Astrocyte (in vitro differentiated cells and primary cell): ENCODE results near the gene LEMD2. TPM values are rescaled to one million over a fixed set of nuclear protein-coding genes. Genes with fewer than 3 reads are reported as not detected.

ENCODE experiments used
- DNase-seq: peaks from one replicate; pipeline ENCODE4 v3.0.0-alpha.2; 2010; ENCODE audit warnings: low read depth
- FAIRE-seq: peaks from 2 replicates; lab custom pipeline; 2011; peaks lifted over from hg19 to GRCh38; lab: Jason Lieb, UNC
- H2AFZ ChIP-seq: 2 replicates; pipeline ENCODE4 v1.6.0; 2012; ENCODE audit warnings: low read depth, low read length, inconsistent platforms
- H3K27ac ChIP-seq: 2 replicates; pipeline ENCODE4 v1.5.1; 2011; ENCODE audit warnings: low read depth, low read length, inconsistent platforms
- H3K27me3 ChIP-seq: 2 replicates; pipeline ENCODE4 v1.6.0; 2011; ENCODE audit warnings: low read length, inconsistent platforms; ENCODE audit not compliant: insufficient read depth
- H3K36me3 ChIP-seq: 2 replicates; pipeline ENCODE4 v1.5.1; 2011; ENCODE audit warnings: low read length, inconsistent platforms; ENCODE audit not compliant: insufficient read depth
- H3K4me1 ChIP-seq: 2 replicates; pipeline ENCODE4 v1.5.1; 2011; ENCODE audit warnings: low read length, inconsistent platforms; ENCODE audit not compliant: insufficient read depth
- H3K4me2 ChIP-seq: 2 replicates; pipeline ENCODE4 v1.6.0; 2012; ENCODE audit warnings: low read length, inconsistent platforms
- H3K4me3 ChIP-seq: 2 replicates; pipeline ENCODE4 v1.5.1; 2011; ENCODE audit warnings: low read depth, mild to moderate bottlenecking, low read length, inconsistent platforms; ENCODE audit not compliant: insufficient read depth
- H3K79me2 ChIP-seq: 2 replicates; pipeline ENCODE4 v1.6.0; 2012; ENCODE audit warnings: mild to moderate bottlenecking, low read length, inconsistent platforms; ENCODE audit not compliant: insufficient read depth
- H3K9ac ChIP-seq: 2 replicates; pipeline ENCODE4 v1.6.0; 2012; ENCODE audit warnings: mild to moderate bottlenecking, low read length, inconsistent platforms
- H3K9me3 ChIP-seq: 2 replicates; pipeline ENCODE4 v1.5.1; 2012; ENCODE audit warnings: low read depth, mild to moderate bottlenecking, low read length, inconsistent platforms; ENCODE audit not compliant: insufficient read depth
- H4K20me1 ChIP-seq: 2 replicates; pipeline ENCODE4 v1.6.0; 2012; ENCODE audit warnings: low read length, inconsistent platforms; ENCODE audit not compliant: insufficient read depth
- H3K27ac Mint-ChIP-seq: one replicate; pipeline ENCODE4 v1.8.0; 2021; ENCODE audit warnings: mild to moderate bottlenecking, mixed read lengths; ENCODE audit not compliant: unreplicated experiment
- H3K27me3 Mint-ChIP-seq: one replicate; pipeline ENCODE4 v1.8.0; 2021; ENCODE audit warnings: low read depth, mixed read lengths; ENCODE audit not compliant: unreplicated experiment
- H3K36me3 Mint-ChIP-seq: one replicate; pipeline ENCODE4 v1.8.0; 2021; ENCODE audit warnings: low read depth, mixed read lengths; ENCODE audit not compliant: unreplicated experiment
- H3K4me1 Mint-ChIP-seq: one replicate; pipeline ENCODE4 v1.8.0; 2021; ENCODE audit warnings: low read depth, mixed read lengths; ENCODE audit not compliant: unreplicated experiment
- H3K4me3 Mint-ChIP-seq: one replicate; pipeline ENCODE4 v1.8.0; 2021; ENCODE audit warnings: mild to moderate bottlenecking, moderate library complexity, mixed read lengths; ENCODE audit not compliant: unreplicated experiment
- H3K9me3 Mint-ChIP-seq: one replicate; pipeline ENCODE4 v1.8.0; 2021; ENCODE audit warnings: mild to moderate bottlenecking, mixed read lengths; ENCODE audit not compliant: unreplicated experiment
- CTCF ChIP-seq: IDR thresholded peaks from 2 replicates; pipeline ENCODE4 v1.5.1; 2011; ENCODE audit warnings: low read depth, mild to moderate bottlenecking, inconsistent platforms, low read length, moderate library complexity; ENCODE audit not compliant: insufficient read depth
- EZH2 ChIP-seq: IDR thresholded peaks from 2 replicates; pipeline ENCODE4 v1.6.1; 2012; ENCODE audit warnings: mild to moderate bottlenecking, low read length, inconsistent platforms; ENCODE audit not compliant: insufficient read depth
- total RNA-seq: library from RNA; stranded (reverse); gene quantifications from 2 replicates; pipeline ENCODE4 v1.2.1, GENCODE V29; 2021

LEMD2 gene
- total RNA-seq, 1 donor from 2014 or later: 62.2 TPM

GRCh38 chr6:33727126-33727525, 61.8 kb downstream of the LEMD2 start:
- no peak overlapping the region for H3K9ac ChIP-seq
- no peak overlapping the region for H3K4me3 Mint-ChIP-seq
- H3K27ac Mint-ChIP-seq: no peak overlapping the region
- no peak overlapping the region for H2AFZ ChIP-seq
- no peak overlapping the region for H3K4me3 ChIP-seq
- no peak for FAIRE-seq
- H3K27me3 Mint-ChIP-seq: peaks cover 46% of the 10 kb centered on the region
- H3K4me2 ChIP-seq: no peak overlapping the region
- H4K20me1 ChIP-seq: no peaks in the 10 kb centered on the region
- H3K27me3 ChIP-seq: peaks cover 41% of the 10 kb centered on the region
- H3K4me1 Mint-ChIP-seq: peaks cover 7% of the 10 kb centered on the region
- no peak for DNase-seq
- no peaks in the 10 kb centered on the region for H3K36me3 ChIP-seq
- no peak for TF ChIP-seq EZH2
- TF ChIP-seq CTCF: no peak
- H3K9me3 ChIP-seq: no peaks in the 10 kb centered on the region
- no peak overlapping the region for H3K27ac ChIP-seq
- peaks cover 2% of the 10 kb centered on the region for H3K9me3 Mint-ChIP-seq
- H3K79me2 ChIP-seq: no peaks in the 10 kb centered on the region
- H3K36me3 Mint-ChIP-seq: peaks cover 4% of the 10 kb centered on the region
- H3K4me1 ChIP-seq: no peaks in the 10 kb centered on the region

GRCh38 chr6:33726696-33727095, 62.2 kb downstream of the LEMD2 start:
- no peak for DNase-seq
- Histone ChIP-seq H3K36me3 (no peaks in the 10 kb centered on the region), H3K27ac (no peak overlapping the region), H3K27me3 (peaks cover 41% of the 10 kb centered on the region), H3K4me2 (no peak overlapping the region), H3K9me3 (no peaks in the 10 kb centered on the region), H3K4me3 (no peak overlapping the region), H2AFZ (no peak overlapping the region), H4K20me1 (no peaks in the 10 kb centered on the region), H3K9ac (no peak overlapping the region), H3K79me2 (no peaks in the 10 kb centered on the region), H3K4me1 (no peaks in the 10 kb centered on the region)
- Mint-ChIP-seq H3K4me1 (peaks cover 5% of the 10 kb centered on the region), H3K27me3 (peaks cover 46% of the 10 kb centered on the region), H3K36me3 (peaks cover 4% of the 10 kb centered on the region), H3K4me3 (no peak overlapping the region), H3K27ac (no peak overlapping the region), H3K9me3 (peaks cover 2% of the 10 kb centered on the region)
- no peak for FAIRE-seq
- TF ChIP-seq EZH2 (no peak), CTCF (no peak)

GRCh38 chr6:33725891-33726673, 62.8 kb downstream of the LEMD2 start:
- Histone ChIP-seq H4K20me1 (no peaks in the 10 kb centered on the region), H3K4me1 (no peaks in the 10 kb centered on the region), H2AFZ (no peak overlapping the region), H3K9ac (no peak overlapping the region), H3K4me2 (no peak overlapping the region), H3K36me3 (no peaks in the 10 kb centered on the region), H3K9me3 (no peaks in the 10 kb centered on the region), H3K27ac (no peak overlapping the region), H3K27me3 (peaks cover 45% of the 10 kb centered on the region), H3K4me3 (no peak overlapping the region), H3K79me2 (no peaks in the 10 kb centered on the region)
- TF ChIP-seq EZH2 (no peak), CTCF (no peak)
- no peaks in the 10 kb centered on the region for H3K4me1 Mint-ChIP-seq
- H3K27me3 Mint-ChIP-seq: peaks cover 46% of the 10 kb centered on the region
- H3K27ac Mint-ChIP-seq: no peak overlapping the region
- FAIRE-seq (no peak), DNase-seq (no peak)
- H3K36me3 Mint-ChIP-seq: peaks cover 4% of the 10 kb centered on the region
- peaks cover 2% of the 10 kb centered on the region for H3K9me3 Mint-ChIP-seq
- H3K4me3 Mint-ChIP-seq: no peak overlapping the region
